ENCODE results near the gene UVRAG. TPM values are rescaled to one million over a fixed set of nuclear protein-coding genes. Genes with fewer than 3 reads are reported as not detected.
"Not testable (repeated sequence)": the region's sequence is repeated elsewhere in the genome, so short reads cannot be mapped to it uniquely, and the experiment has no call there.

The UVRAG gene
- total RNA-seq, 1 donor from 2014 or later = 45.2 TPM

GRCh38 chr11:75925785-75926164 is 110.8 kb downstream of the UVRAG start:
- intact Hi-C loops (cut with DNase I) = no loop called here
- Histone ChIP-seq H3K27ac (peak overlapping the region in 1 of 2 donors; percentile 41), H3K9me3 (no peaks in the 10 kb centered on the region), H3K4me1 (peaks cover 2 to 8% of the 10 kb centered on the region in 2 donors), H3K27me3 (no peaks in the 10 kb centered on the region), H3K4me3 (no peak overlapping the region), H3K36me3 (no peaks in the 10 kb centered on the region)
- TF ChIP-seq CTCF (IDR thresholded peaks at IDR 0.05) = no peak
- DNase-seq (ENCODE audit: low spot score in 2 of 2) = no peak

GRCh38 chr11:75929706-75930105 is 114.7 kb downstream of the UVRAG start:
- Histone ChIP-seq H3K36me3 (no peaks in the 10 kb centered on the region), H3K27me3 (no peaks in the 10 kb centered on the region), H3K9me3 (no peaks in the 10 kb centered on the region), H3K27ac (no peak overlapping the region), H3K4me1 (peaks cover 2 to 7% of the 10 kb centered on the region in 2 donors), H3K4me3 (no peak overlapping the region)
- intact Hi-C loops (cut with DNase I) = no loop called here
- no peak for TF ChIP-seq CTCF (IDR thresholded peaks at IDR 0.05)
- no peak for DNase-seq (ENCODE audit: low spot score in 2 of 2)

GRCh38 chr11:75930534-75930933 is 115.5 kb downstream of the UVRAG start:
- DNase-seq (ENCODE audit: low spot score in 2 of 2) = no peak
- no peak overlapping the region for H3K4me3 ChIP-seq
- no peaks in the 10 kb centered on the region for H3K27me3 ChIP-seq
- no peaks in the 10 kb centered on the region for H3K36me3 ChIP-seq
- H3K4me1 ChIP-seq = peaks cover 0 to 3% of the 10 kb centered on the region in 2 donors
- no peak for TF ChIP-seq CTCF (IDR thresholded peaks at IDR 0.05)
- intact Hi-C loops (cut with DNase I) = no loop called here
- no peak overlapping the region for H3K27ac ChIP-seq
- H3K9me3 ChIP-seq = no peaks in the 10 kb centered on the region

- Histone ChIP-seq H3K27me3 (no peaks in the 10 kb centered on the region), H3K4me1 (no peaks in the 10 kb centered on the region), H3K4me3 (no peak overlapping the region), H3K27ac (no peak overlapping the region), H3K36me3 (no peaks in the 10 kb centered on the region), H3K9me3 (no peaks in the 10 kb centered on the region)
- TF ChIP-seq CTCF (IDR thresholded peaks at IDR 0.05) = no peak
- intact Hi-C loops (cut with DNase I) = no loop called here
- DNase-seq (ENCODE audit: low spot score in 2 of 2) = no peak
These were observed 116.1 kb downstream of the UVRAG start for GRCh38 chr11:75931124-75931523.

- H3K27me3 ChIP-seq; H3K27ac ChIP-seq; H3K4me3 ChIP-seq; H3K9me3 ChIP-seq; intact Hi-C loops (cut with DNase I); DNase-seq (ENCODE audit: low spot score in 2 of 2); H3K36me3 ChIP-seq; H3K4me1 ChIP-seq: not testable (repeated sequence)
These were observed 118.7 kb downstream of the UVRAG start for GRCh38 chr11:75933736-75934135.

GRCh38 chr11:75934851-75935250 is 119.8 kb downstream of the UVRAG start:
- DNase-seq (ENCODE audit: low spot score in 2 of 2) = no peak
- intact Hi-C loops (cut with DNase I) = no loop called here
- H3K36me3 ChIP-seq = no peaks in the 10 kb centered on the region
- no peaks in the 10 kb centered on the region for H3K4me1 ChIP-seq
- TF ChIP-seq CTCF (IDR thresholded peaks at IDR 0.05) = no peak
- no peaks in the 10 kb centered on the region for H3K9me3 ChIP-seq
- H3K27me3 ChIP-seq = no peaks in the 10 kb centered on the region
- H3K27ac ChIP-seq = no peak overlapping the region
- no peak overlapping the region for H3K4me3 ChIP-seq

All from ascending aorta (tissue), 2 donors.